ENCODE measurements around the gene PPARGC1A. TPM values are rescaled to one million over a fixed set of nuclear protein-coding genes. Genes with fewer than 3 reads are reported as not detected.

Gene PPARGC1A
- total RNA-seq, 1 donor from 2014 or later, result 1.4 TPM

DNA sequence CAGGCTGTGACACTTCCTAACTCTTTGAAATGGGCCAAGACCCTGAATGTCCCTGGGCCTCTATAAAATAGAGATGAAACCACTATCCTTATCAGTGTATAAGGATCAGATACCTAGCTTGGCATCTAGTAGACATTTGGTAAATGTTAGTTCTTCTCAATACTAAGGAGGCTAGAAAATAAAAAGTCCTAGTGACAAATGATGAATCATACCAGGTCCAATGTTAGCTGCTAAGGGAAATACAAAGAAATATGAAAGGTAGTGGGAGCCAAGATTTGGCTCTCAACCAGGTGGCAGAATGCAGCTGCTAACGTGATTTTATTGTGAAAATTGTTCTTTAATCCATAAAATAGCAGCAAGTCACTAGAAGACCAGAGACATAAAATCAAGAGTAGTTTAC lies 19.8 kb upstream of the PPARGC1A start:
- no peak for DNase-seq

DNA sequence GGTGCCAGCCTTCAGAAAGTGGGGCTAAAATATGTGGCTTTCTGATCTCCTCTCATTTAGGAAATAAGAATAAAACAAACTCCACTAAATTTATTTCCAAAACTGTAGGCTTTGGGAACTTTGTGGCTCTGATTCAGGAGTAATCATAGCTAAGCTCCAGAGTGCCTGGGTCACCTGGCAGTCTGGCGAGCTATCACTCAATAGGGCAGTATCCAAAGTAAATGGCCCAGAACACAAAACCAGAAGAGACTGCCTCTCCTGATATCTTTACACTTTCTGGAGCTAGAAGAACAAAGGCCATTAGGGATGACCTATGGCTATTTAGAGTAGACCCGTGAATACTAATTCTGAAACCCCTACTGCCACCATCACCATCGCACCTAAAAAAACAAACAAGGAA lies 17.0 kb upstream of the PPARGC1A start:
- no peak for DNase-seq

DNA sequence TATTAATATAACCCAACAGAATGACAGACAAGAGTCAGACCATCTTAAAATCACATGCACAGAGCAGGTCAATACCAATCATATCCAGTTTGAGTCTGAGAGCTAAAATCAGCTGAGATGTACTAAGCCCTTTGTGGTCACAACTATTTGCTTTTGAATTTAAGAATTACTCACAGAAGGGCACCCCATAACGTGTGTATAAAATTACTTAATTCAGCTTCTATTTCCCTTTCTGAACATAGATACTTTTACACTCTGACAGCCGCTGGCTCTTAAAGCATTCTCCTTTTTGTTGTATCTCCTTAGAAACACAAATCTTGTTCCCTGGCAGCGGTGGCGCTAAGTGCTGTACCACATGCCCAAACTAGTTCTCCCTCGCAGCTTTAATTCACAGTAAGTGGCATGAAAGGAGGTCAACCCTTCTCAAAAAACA lies 14.8 kb upstream of the PPARGC1A start:
- no peak for DNase-seq

DNA sequence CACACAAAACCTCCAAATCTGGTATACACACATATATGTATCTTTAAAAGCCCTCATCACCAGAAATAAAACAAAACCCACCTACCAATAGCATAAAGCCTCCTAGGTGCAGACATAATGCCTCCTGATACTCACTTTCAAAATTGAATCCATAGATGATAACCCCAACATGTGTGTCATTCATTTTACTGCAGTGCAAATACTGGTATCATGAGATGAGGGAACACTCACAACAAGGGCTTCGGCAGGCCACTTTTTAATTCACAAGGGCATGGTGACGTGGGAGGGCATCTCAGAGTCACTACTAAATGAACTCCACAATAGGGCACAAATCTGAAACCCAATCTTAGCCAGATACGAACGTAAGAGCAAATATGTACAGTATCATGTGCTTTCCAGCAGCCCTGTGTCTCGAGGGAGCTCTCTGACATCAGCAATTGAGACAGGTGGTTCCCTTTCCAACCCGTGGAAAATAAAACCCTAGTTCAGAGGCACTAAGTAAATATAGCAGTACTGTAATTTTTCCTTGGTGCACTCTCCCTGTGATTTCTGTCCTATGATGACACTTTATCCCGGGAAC lies 14.1 kb upstream of the PPARGC1A start:
- no peak for DNase-seq

DNA sequence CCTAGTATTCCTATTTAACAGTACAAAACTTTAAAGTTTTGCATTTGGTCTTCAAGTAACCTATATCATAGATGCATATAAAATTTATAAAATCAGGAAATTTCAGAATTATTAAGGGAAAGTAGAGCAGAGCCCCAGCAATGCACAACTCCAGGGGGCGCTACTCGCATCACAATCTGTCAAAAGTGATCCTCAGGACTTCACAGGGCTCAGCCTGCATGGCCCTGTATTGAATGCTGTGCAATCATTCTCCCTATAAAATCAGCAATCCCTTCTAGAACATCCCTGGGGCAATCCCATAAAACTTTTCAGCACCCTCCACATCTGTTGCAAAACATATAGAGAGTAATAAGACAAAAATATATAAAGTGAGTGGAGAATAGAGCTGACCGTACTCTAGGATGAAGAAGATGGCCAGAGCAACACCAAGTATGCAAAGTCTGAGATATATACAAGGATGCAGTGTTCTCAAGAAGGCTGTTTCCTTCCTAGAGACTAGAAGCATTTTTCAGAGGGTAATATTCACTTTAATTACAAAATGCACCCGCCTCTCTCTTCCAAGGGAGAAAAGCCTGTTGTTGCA lies 12.5 kb upstream of the PPARGC1A start:
- DNase-seq, result no peak

DNA sequence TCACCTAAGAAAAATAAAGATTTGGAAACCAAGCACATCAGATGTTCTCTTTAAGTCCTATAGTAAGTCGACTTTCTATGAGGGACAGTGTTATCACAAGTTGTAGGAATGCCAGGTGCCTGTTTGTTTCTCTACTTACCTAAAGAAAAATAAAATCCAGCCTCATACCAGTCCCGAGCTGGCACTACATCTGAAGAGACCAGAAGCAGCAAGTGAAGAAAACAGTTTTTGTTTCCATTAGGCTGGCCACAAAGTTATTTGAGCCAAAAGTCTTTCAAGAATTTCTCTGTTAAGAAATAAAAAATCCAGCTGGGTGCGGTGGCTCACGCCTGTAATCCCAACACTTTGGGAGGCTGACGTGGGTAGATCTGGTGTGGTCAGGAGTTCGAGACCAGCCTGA lies 10.8 kb upstream of the PPARGC1A start:
- DNase-seq, result no peak

DNA sequence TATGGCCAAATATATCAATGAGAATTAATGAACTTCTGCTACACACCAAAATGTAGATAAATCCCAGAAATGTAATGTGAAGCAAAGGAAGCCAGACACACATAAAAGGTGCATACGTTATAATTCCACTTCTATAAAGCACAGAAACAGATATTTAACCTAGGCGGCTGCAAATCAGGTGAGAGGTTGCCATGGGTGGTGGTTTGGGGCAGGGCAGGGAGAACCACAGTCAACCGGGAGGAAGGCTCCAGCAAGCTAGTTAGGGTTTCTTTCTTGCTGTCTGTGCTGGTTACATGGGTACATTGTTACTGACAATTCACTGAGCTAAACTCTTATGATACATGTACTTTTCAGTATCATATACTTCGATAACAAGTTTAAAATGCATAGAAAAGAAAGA lies 9.7 kb upstream of the PPARGC1A start:
- DNase-seq, result no peak

DNA sequence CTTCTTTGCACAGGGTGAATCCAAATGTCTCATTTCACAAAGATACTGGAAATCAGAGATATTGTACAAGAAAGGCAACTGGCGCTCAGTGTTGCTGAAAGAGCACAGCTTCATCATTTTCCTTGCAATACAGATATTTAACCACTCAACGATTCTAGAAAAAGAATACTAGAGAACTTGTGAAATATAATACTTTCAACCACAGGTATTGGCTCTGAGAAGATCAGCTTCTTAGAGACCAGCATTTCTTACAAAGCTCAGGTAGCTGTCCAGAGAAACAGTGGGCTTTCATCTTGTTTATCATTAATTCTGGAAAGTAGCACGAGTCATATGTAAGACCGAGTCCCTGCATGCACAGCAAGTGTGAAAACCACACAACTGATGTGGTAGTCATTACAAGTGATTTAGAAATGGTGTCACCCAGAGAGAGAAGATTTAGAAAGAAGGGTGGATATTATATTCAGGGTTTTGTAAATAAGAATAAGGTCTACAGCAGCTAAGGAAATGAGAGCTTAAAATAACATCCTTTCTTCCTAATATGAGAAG lies 7.8 kb upstream of the PPARGC1A start:
- no peak for DNase-seq

DNA sequence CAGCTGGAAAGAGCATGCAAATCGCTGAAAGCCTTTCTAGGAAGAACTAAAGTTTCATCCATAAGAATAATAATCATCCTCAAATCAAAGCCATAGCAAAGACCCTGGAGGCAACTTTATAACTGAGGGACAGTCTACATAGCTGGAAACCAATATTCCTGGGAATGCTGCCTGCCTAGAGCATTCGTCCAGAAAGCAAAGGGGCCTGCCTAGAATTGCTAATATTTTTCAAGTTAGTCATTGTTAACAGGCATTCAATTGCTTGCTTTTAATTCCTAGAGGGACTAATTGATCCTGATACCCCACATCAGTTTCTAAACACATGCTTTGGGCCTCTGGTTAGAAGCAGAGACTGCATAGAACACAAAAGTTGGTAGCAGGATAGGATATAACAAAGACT lies 4.2 kb upstream of the PPARGC1A start:
- no peak for DNase-seq

DNA sequence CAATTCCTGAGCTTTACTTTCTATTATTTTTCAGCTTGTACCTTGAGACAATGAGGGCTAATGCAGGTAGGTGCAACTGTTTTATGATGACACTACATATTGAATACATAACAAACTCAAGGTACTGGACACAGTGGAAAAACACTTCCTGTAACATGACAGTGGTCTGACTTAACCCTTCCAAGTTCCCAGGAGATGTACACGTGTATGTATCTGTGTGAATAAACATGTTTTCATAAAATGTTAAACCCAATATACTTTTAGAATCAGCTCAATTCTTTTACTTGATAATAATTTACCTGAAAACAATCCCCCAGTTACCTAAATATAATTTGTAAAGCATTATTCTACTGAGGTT lies 1.2 kb upstream of the PPARGC1A start:
- no peak for DNase-seq

DNA sequence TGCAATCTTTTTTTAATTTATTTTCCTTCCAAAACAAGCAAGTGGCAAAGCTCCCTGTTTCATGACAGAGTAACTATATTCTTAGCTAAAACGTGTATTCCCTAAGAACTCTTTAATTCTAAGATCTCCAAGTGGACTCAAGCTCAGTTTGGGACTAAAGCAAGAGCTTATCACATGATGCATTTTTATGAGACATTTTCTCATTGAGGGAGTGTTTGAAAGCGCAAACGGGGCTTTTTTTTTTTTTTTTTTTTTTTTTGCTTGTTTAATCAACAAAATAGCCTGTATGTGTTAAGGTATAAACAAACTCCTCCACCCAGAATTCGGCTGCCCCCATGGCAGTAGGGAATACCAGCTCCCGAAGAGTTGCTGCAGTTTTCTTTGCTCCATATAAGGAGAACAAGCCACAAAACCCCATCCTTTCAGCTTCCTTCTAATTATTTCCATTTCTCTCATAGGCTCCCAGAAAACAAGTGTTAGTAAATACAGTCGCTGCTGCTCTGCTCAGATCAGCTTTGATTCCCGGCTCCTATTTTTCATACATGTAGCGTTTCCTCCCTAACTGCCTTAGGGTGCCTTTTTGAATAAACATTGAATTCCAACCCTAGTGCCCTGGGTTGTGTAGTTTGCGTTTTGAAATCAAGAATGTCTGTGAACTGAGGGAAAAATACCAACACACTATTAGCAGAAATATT lies 669 bp upstream of the PPARGC1A start:
- no peak for DNase-seq

DNA sequence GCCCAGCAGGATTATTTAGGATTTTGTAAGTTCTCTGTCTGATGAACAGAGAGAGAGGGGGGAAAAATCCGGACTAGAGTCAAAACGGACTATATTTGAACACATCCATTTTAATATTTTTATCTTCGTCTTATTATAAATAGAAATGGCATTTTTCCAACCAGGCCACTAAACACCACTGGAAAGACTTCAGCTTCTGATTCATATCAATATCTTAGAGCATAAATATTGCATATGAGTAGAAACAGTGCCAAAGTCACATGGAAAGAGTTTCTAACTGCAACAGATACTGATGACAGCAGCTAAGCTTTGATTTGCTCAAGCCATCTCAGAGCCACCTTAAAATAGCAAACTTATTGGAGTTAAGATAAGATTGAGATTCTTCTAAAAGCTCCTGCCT lies 456 bp downstream of the PPARGC1A start:
- no peak for DNase-seq

DNA sequence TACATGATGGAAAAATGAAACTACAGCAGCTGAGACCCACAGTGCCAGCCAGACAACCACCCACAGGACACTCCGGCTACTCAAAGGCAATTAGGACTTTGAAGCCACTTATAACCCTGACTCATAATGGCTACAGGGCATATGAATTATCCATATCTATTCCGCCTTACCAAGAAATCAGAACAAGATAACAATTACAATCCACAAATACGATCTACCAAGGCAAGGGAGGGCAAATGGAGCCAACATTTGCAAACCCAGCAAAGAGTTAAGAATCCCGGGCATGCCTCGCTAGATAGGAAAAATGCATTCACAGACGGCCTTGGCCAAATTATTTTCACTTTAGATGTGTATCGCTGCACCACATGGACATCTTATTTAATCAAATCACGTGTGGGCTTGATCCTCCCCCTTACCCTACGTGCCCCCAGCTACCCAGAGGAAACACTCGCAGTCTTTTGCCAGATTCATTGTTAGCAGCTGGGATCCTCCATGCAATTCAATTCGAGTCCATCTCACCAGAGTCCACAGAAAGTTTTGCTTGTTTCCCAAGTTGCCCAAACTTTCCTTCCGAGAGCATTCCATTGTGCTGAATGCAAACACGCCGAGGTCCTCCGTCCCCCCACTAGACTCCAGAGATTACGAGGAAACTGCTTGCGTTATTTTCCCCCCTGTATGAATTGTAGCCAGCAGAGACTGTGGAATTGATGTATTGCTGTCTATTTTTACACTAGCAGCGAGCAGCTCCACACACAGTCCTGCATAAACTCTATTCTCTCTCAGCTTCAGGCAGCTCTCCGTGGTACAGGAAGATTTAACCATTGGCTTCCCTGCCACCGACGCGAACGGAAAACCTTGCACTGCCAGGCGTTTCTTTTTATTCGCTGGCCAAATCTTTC lies 1.2 kb downstream of the PPARGC1A start:
- DNase-seq, result no peak

DNA sequence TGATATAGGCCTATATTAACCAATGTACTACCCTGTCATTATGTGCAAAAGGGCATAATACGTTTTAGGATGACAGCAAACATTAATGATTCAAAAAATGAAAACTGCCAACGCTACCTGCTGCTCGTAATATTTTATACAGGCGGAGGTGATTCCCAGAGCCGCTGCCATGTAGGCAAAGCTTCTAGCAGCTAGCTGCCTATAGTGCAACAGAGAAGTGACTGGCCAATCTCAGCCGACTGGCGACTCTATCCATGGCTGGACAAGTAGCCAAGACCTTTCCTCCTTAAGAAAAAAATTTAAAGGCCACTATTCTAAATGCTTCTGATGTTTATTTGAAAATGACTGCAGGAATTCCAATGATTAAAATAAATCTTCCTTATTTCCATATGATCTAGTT lies 1.9 kb downstream of the PPARGC1A start:
- no peak for DNase-seq

DNA sequence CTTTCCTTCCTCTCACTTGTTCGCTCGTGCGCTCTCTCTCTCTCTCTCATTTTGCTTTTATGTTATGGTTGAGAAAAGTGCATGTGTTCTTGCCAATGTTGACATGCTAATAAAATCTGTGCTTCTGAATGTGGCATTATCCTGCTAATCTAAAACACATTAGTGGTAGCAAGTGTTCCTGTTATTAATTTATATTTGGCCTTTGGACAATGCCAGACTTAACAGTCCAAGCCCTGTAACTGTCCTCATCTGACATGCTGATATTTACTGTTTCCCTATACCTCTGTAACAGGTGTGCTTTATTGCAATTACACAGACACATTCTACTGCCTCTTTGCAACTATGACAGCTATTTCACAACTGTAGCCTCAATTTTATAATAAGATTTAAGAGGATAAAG lies 2.7 kb downstream of the PPARGC1A start:
- DNase-seq, result no peak

DNA sequence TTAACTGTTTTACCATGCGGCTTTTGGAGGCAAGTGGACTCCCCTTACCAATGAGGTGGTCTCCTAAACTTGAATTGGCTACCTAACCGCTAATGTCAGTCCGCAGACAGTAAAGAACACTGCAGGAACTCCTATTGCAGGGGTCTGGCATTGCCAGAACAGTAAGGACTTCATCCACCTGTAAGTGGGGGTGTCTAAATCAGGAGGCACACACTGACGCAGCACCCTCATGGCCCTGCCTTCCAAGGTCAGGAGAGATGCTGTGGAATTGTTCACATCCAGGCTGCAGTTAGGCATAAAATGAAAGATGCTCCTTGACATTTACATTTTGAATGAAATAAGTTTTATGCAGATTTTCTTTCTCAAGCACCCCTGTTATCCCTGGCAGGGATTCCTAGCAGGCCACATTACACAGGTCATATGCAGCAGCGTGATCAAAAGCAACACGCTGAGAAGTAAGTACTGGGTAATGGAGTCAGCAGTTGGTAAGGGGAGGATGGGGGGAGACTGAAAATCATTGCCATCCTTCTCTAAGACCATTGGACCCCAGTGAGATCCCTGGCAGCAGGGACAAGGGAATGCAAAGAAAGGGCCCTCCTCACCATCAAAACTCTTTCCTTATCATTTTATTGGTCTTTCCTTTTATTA lies 3.8 kb downstream of the PPARGC1A start:
- no peak for DNase-seq

DNA sequence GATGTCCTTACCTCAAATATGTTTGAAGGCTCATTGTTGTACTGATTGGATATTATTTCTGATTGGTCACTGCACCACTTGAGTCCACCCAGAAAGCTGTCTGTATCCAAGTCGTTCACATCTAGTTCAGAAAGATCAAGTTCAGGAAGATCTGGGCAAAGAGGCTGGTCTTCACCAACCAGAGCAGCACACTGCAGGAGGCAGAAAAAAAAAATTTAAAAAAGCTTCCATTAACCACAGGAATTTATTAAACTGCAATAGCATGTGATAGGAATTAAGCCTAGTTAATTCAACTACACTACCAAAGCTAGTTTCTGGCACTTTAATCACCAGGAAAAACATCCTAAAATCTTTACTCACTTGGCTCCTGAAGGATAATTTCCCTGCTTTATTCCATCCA lies 5.1 kb downstream of the PPARGC1A start:
- no peak for DNase-seq

DNA sequence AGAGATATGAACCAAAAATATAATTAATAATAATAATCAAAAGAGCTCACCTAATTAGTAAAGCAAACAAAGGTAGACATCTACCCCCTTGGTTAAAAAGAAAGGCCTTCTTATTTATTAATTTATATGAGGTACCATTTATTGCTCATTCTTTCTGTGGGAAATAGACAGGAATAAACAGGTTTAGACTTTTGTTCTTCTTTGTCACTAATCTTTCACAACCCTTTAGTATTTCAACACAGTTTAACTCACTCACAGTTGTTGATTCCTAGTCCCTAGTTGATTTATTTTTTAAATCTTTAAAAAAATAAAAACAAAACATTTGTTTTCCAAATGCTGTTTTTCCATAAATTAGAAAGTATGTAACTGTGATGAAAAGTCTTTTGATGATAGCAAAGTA lies 5.6 kb downstream of the PPARGC1A start:
- DNase-seq, result no peak

DNA sequence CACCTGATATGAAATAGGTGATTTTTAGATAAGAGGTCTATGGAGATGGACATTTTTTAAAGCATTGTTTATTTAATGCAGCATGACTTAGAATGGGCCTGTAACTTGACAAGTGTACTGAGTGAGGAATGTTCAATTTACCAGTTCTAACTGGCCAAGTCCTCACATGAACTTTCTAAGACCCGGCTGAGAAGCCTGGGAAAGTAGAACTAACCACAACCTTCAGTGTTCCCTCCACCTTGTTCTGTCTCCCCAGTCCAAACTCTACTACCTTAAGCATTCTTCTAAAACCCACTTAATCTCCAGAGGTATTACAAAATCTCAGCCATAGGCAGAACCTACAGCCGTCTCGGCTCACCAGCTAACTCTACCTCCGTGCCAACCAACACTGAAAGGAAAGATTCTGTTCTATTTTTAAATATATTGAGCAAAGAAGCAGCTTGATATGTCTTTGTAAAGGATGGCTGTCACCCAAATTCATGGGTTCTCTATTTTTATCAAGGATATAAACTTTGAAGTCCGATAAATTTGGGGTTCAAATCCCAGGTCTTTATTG lies 6.8 kb downstream of the PPARGC1A start:
- DNase-seq, result no peak

DNA sequence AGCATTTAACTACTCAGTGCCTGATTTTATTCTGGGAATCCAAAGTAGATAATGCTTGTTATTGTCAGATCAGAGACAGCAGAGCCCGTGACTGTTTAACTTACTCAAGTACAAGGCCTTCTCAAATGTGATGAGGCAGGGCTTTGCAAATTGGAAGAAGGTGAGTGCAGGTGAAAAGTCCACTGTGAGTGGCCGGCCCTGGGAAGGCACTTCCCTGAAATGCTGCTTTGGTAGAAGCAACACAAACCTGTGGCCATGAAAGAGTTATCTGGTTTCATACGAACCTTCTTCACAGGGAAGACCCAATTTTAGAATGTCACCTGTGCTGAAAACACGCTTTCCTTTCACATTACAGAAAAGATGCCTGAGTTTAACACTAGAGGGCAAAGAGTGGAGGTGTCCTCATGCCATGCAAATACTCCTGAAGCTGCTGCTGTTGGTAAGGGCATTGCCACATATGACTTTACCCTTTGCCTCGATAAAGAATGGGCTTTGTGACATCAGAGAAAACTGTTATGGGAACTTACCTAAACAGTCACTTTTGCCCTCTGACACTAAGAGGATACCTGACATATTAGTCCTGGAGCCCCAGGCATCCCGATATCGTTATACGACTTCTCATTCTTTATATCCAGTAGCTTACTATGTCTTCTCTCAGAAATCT lies 8.0 kb downstream of the PPARGC1A start:
- no peak for DNase-seq

DNA sequence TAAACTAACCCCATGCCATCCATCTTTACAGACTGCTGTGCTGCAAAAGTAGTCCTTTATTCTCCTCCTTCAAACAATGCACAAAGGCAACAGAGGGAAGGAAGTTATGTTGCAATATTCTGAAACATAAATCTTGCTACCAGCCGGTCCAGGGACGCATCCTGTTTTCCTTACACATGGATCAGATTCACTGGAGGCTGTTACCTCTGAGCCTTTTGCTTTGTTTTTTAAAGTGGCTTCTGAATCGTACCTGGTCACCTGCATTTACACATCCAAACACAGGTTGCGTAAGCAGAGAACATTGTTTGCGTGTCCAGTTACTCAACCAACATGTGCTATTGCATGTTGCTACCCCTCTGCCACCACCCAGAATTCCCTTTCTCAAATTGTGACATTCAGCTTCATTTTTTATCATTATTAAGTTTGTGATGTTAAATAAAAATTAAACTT lies 8.8 kb downstream of the PPARGC1A start:
- DNase-seq, result no peak
